Measurements from ENCODE around the gene TGOLN2.
A peak's percentile ranks its signal among the peaks of the same experiment; 100 is the strongest.
"Not testable (repeated sequence)": the region's sequence is repeated elsewhere in the genome, so short reads cannot be mapped to it uniquely, and the experiment has no call there.

The TGOLN2 gene

DNA sequence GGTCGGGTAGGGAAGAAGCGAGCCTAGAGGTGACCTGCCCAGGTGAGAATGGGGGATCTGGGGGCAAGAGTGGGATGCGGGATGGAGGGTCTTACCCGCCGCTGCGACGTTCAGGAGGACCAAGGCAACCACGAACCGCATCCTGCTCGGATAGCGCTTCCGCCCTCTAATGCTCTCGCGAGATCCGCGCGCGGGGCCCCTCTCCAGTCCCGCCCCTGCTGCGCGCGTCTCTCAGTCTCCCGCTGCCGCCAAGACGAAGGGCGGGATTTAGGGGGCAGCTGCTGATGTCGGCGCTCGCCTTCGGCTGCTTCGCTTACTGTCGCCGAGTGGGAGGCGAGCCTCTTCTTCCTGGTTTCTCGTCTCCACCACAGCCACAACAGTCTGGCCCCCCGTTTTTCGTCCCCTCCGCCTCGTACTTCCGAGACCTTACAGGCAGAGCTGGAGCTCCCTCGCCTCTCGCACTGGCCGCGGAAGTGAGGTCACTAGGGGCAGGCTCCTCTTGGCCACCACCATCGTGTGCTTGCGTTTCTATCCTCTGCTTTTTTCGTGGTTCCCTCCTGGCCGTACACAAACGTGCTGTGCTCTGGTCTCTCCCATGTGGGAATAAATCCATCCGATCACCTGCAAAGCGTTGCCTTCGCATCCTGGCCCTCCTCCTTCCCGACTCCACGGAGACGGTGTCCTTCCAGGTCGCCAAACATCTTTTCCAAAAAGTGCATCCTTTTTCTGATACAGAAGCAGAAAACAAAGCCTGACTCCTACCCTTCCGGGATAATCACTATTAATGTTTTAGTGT is at the start of gene TGOLN2:
TGOLN2 (minus strand) TSS at position 168 of the 796 bp plus-strand sequence; CDS start at position 141, 27 bp downstream.
- TF ChIP-seq, protein P1, sequence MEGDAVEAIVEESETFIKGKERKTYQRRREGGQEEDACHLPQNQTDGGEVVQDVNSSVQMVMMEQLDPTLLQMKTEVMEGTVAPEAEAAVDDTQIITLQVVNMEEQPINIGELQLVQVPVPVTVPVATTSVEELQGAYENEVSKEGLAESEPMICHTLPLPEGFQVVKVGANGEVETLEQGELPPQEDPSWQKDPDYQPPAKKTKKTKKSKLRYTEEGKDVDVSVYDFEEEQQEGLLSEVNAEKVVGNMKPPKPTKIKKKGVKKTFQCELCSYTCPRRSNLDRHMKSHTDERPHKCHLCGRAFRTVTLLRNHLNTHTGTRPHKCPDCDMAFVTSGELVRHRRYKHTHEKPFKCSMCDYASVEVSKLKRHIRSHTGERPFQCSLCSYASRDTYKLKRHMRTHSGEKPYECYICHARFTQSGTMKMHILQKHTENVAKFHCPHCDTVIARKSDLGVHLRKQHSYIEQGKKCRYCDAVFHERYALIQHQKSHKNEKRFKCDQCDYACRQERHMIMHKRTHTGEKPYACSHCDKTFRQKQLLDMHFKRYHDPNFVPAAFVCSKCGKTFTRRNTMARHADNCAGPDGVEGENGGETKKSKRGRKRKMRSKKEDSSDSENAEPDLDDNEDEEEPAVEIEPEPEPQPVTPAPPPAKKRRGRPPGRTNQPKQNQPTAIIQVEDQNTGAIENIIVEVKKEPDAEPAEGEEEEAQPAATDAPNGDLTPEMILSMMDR (IDR thresholded peaks at IDR 0.05), result no peak
- no peak for TF ChIP-seq ZFX (IDR thresholded peaks at IDR 0.05; ENCODE audit: borderline replicate concordance)
- H3K27ac ChIP-seq, result peak within 1 kb of the TSS; percentile 86

DNA sequence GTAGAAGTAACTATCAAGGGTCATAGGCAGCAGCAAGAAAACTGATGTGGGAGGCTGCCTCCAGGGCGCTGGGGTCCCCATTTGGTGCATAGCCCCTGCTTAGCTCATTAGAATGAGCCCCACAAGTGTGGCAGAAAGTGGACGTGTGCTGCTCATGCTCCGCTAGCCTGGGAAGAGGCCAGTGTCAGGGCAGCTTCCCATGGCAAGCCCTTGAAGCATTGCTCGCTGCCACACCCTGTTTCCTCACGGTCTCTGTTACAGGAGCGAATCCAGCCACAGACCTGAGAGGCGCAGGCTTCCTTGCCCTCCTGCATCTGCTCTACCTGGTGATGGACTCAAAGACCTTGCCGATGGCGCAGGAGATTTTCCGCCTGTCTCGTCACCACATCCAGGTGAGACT is 49.3 kb upstream of the TGOLN2 start:
- TF ChIP-seq, protein P1 (IDR thresholded peaks at IDR 0.05), result no peak
- no peak for TF ChIP-seq ZFX (IDR thresholded peaks at IDR 0.05; ENCODE audit: borderline replicate concordance)
- H3K27ac ChIP-seq, result no peak overlapping the region

DNA sequence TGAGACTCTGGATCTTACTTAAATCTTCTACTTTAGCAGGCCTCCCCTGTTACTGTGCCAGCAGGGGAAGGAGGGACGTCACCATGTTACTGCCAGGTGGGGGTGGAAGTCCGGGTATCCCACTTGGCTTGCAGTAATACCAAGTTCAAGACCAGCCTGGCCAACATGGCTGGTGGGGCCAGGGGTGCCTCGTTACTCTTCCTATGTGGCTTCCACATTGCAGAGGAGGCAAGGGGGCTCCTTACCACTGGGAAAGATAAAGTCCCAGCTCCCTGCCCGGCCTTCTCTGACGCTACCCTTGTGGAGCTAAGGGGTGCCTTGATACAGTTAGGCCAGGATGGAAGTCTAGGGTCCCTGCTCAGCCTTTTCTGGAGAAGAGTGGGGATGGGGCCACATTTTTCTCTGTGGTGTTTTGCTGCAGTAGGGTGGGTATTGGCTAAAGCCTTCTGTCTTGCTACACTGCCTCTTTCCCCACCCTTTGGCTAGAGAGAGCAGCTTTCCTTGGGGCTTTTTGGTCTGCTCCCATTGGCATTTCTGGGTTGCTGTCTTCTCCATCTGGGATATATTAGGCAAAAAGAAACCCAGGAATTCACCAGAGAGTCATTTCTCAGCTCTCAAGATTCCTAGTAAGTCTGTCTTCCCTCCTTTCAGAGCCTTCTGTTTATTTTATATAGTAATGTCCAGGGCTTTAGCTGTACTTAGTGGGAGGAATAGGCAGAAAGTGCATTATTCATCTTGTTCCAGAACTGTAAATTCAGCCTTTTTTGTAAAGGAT is 48.7 kb upstream of the TGOLN2 start:
- TF ChIP-seq, protein P1 (IDR thresholded peaks at IDR 0.05), result no peak
- no peak for TF ChIP-seq ZFX (IDR thresholded peaks at IDR 0.05; ENCODE audit: borderline replicate concordance)
- H3K27ac ChIP-seq, result no peak overlapping the region

DNA sequence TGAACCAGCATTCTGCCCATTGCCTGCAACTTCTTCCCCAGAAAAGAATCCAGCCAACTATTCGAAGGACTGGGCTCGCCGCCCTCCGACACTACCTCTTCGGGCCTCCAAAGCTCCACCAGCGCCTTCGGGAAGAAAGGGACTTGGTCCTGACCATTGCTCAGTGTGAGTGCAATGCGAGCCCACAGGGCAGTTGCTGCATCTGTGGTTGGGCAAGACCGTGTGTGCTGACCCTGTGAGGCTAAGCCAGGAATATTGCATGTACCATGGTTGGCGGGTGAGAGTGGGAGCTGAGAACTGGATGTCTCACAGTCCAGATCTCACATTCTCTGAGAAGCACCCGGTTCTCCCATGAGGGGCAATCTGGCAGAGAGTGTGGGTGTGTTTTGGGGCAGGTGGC is 43.3 kb upstream of the TGOLN2 start:
- H3K27ac ChIP-seq, result no peak overlapping the region
- no peak for TF ChIP-seq ZFX (IDR thresholded peaks at IDR 0.05; ENCODE audit: borderline replicate concordance)
- TF ChIP-seq, protein P1 (IDR thresholded peaks at IDR 0.05), result no peak

DNA sequence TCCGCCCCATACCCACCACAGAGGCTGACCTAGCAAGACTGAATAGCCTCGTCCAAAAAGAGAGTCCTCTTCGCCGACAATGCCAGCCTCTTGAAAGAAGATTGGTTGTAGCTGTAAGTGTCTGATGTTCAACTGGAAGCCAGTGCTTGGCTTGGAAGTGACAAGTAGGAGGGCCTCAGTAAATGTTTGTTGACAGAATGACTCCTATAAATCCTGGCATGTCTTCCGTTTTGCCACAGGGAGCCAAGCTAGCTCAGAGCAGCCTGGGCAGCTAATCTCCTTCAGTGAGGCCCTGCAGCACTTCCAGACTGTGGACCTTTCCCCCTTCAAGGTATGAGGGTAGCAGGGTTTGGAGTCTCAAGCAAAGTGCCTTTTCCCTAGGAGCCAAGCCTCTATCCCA is 41.7 kb upstream of the TGOLN2 start:
- no peak for TF ChIP-seq ZFX (IDR thresholded peaks at IDR 0.05; ENCODE audit: borderline replicate concordance)
- TF ChIP-seq, protein P1 (IDR thresholded peaks at IDR 0.05), result no peak
- H3K27ac ChIP-seq, result peak overlapping the region; percentile 61

DNA sequence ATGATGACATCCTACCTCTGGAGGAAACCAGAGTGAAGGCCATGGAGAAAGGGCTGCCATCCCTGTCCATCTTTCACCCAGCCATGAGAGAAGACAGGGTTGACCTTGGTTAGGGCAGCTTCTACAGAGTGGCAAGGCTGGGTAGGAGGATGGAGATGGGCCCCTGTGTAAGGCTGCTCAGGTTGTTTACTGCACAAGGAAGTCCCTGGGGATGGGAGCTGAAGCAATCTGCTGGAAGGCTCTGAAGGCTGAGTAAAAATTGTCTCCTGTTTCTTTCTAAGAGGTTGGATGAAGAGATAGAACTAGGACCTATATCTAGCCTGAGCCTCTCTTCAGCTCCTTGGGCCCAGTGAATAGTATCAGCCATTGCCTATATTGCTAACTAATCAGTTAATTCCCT is 41.1 kb upstream of the TGOLN2 start:
- no peak for TF ChIP-seq ZFX (IDR thresholded peaks at IDR 0.05; ENCODE audit: borderline replicate concordance)
- TF ChIP-seq, protein P1 (IDR thresholded peaks at IDR 0.05), result no peak
- peak overlapping the region; percentile 61 for H3K27ac ChIP-seq

DNA sequence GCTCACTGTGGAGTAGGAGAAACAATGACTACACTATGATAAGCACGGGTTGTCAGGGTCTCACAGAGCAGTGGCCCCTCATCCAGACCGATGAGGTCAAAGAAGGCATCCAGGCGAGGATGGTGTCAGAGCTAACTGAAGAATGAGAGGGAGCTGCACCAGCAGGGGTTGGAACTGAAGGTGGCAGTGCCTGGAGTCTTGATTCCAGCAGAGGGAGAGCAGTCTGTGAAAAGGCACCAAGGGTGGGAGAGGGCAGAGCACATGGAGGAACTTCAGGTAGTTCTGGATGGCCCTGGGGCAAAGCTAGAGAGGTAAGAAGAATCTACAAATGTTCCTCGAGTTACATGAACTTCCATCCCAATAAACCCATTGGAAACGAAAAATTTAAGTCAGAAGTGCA is 39.4 kb upstream of the TGOLN2 start:
- no peak overlapping the region for H3K27ac ChIP-seq
- TF ChIP-seq ZFX (IDR thresholded peaks at IDR 0.05; ENCODE audit: borderline replicate concordance), result no peak
- TF ChIP-seq, protein P1 (IDR thresholded peaks at IDR 0.05), result no peak

DNA sequence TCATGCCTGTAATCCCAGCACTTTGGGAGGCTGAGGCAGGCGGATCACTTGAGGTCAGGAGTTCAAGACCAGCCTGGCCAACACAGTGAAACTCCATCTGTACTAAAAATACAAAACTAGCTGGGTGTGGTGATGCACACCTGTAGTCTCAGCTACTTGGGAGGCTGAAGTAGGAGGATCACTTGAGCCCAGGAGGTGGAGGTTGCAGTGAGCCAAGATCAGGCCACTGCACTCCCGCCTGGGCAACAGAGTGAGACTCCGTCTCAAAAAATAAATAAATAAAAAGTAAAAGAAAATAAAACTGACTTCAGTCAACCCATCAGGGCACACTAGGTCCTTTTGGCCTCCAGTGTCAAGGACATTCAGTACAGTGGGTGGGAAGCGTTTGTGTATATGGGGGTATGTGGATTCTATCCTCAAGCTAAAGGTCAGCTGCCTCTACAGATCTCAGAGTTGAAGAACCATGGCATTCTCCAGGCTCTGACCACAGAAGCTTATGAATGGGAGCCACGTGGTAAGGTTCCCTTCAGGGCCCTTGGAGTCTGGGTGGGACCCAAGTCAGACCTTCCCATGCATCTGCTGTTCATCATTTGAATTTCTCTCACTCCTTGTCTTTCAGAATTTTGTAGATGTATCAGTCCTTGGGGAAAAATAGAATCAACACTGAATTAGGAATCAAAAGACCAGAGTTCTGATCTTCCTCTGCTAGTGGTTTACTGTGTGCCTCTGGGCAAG is 35.0 kb upstream of the TGOLN2 start:
- H3K27ac ChIP-seq, result not testable (repeated sequence)
